ENCODE measurements around the gene ACKR2.

ACKR2 gene

DNA sequence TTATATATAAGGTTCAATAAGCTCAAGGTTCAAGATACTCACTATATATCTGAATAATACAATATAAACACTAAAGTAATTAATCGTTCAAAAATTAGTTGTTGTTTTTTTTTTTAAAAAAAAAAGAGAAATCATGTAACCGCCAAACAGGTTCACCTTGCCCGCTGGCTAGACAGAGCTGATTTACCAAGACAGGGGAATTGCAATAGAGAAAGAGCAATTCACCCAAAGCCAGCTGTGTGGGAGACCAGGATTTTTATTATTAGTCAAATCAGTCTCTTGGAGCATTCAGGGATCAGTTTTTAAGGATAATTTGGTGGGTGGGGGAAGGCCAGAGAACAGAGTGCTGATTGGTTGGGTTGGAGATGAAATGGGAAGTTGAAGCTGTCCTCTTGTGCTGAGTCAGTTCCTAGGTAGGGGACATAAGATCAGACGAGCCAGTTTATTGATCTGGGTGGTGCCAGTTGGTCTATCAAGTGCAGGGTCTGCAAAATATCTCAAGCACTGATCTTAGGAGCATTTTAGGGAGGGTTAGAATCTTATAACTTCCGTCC is 12.8 kb upstream of the ACKR2 start:
- Histone ChIP-seq H3K79me2 (ENCODE audit: low read length) (peaks cover 36% of the 10 kb centered on the region), H2AFZ (ENCODE audit: low read depth, low read length) (no peak overlapping the region), H3K4me3 (ENCODE audit: low read length) (no peak overlapping the region), H3K27ac (ENCODE audit: low read length) (no peak overlapping the region), H3K9ac (ENCODE audit: low read length) (no peak overlapping the region), H3K4me1 (ENCODE audit: low read length) (no peaks in the 10 kb centered on the region), H3K9me3 (ENCODE audit: insufficient read depth, low read length) (no peaks in the 10 kb centered on the region), H4K20me1 (ENCODE audit: insufficient read depth, low read length) (no peaks in the 10 kb centered on the region), H3K36me3 (replicated peaks; ENCODE audit: low read depth, low read length) (peaks cover 10% of the 10 kb centered on the region), H3K4me2 (ENCODE audit: low read length) (no peak overlapping the region), H3K27me3 (ENCODE audit: low read depth, low read length) (no peaks in the 10 kb centered on the region)
- TF ChIP-seq, protein P1, sequence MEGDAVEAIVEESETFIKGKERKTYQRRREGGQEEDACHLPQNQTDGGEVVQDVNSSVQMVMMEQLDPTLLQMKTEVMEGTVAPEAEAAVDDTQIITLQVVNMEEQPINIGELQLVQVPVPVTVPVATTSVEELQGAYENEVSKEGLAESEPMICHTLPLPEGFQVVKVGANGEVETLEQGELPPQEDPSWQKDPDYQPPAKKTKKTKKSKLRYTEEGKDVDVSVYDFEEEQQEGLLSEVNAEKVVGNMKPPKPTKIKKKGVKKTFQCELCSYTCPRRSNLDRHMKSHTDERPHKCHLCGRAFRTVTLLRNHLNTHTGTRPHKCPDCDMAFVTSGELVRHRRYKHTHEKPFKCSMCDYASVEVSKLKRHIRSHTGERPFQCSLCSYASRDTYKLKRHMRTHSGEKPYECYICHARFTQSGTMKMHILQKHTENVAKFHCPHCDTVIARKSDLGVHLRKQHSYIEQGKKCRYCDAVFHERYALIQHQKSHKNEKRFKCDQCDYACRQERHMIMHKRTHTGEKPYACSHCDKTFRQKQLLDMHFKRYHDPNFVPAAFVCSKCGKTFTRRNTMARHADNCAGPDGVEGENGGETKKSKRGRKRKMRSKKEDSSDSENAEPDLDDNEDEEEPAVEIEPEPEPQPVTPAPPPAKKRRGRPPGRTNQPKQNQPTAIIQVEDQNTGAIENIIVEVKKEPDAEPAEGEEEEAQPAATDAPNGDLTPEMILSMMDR (IDR thresholded peaks at IDR 0.05; ENCODE audit: low read depth, low read length): no peak
- TF ChIP-seq EZH2phosphoT487 (IDR thresholded peaks at IDR 0.05; ENCODE audit: low read depth): no peak

DNA sequence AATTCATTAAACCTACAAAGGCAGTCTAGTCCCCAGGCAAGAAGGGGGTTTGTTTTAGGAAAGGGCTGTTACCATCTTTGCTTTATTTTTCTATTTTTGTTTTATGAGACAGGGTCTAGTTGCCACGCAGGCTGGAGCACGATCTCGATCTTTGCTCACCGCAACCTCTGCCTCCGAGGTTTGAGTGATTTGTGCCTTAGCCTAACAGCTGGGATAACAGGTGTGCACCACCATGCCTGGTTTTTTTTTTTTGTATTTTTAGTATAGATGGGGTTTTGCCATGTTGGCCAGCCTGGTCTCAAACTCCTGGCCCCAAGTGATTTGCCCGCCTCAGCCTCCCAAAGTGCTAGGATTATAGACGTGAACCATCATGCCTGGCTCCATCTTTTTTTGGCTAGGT is 9.9 kb upstream of the ACKR2 start:
- Histone ChIP-seq H3K27me3 (ENCODE audit: low read depth, low read length) (no peaks in the 10 kb centered on the region), H3K4me2 (ENCODE audit: low read length) (no peak overlapping the region), H3K27ac (ENCODE audit: low read length) (no peak overlapping the region), H3K4me3 (ENCODE audit: low read length) (no peak overlapping the region), H3K36me3 (replicated peaks; ENCODE audit: low read depth, low read length) (peaks cover 4% of the 10 kb centered on the region), H3K9ac (ENCODE audit: low read length) (no peak overlapping the region), H3K79me2 (ENCODE audit: low read length) (peaks cover 64% of the 10 kb centered on the region), H3K9me3 (ENCODE audit: insufficient read depth, low read length) (no peaks in the 10 kb centered on the region), H3K4me1 (ENCODE audit: low read length) (peaks cover 8% of the 10 kb centered on the region), H2AFZ (ENCODE audit: low read depth, low read length) (no peak overlapping the region), H4K20me1 (ENCODE audit: insufficient read depth, low read length) (0 out of 2 replicates have a peak, but pooled peaks cover 4% of the 10 kb centered on the region)
- no peak for TF ChIP-seq EZH2phosphoT487 (IDR thresholded peaks at IDR 0.05; ENCODE audit: low read depth)
- TF ChIP-seq, protein P1 (IDR thresholded peaks at IDR 0.05; ENCODE audit: low read depth, low read length): no peak

DNA sequence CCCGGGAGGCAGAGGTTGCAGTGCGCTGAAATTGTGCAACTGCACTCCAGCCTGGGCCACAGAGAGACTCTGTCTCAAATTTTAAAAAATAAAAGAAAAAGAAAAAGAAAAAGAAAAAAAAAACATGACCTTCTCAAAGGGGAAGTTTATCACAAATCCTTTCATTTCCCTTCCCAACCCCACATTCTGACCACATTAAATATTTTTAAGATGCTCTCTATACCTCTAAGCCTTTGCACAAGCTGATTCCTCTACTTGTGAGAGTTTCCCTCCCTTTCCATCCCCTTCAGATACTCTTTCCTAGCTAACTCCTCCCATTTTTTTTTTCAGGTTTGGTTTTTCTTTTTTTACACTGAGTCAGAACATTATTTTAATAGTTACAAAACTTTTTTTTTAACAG is 9.0 kb upstream of the ACKR2 start:
- peaks cover 60% of the 10 kb centered on the region for H3K79me2 ChIP-seq (ENCODE audit: low read length)

DNA sequence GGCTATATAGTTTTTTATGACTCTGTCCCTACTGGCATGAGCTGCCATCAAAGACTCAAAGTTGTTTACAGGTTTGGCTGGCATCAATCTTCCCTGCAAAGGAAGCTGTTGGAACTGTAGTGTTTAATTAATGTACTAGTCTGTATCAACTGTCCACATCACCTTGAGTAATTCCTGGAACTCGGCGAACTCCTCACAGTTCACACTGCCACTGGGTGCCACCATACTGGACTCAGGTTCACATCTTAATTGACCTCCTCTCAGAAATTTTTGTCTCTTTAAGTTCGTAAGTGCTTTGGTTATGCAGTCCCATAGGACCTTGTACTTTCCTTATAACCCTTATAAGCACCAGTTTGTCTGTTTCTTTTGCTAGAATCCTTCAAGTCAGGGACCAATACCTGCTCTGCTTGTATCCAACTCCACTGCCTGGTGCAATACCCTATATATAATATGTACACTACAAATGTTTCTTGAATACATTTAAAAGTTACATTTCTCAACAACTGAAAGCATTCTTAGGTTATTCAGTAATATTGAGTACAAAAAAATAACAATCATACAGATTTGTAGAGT is 8.1 kb upstream of the ACKR2 start:
- peaks cover 4% of the 10 kb centered on the region for H3K36me3 ChIP-seq (replicated peaks; ENCODE audit: low read depth, low read length)
- no peak overlapping the region for H3K4me2 ChIP-seq (ENCODE audit: low read length)
- TF ChIP-seq, protein P1 (IDR thresholded peaks at IDR 0.05; ENCODE audit: low read depth, low read length): no peak
- TF ChIP-seq EZH2phosphoT487 (IDR thresholded peaks at IDR 0.05; ENCODE audit: low read depth): no peak
- H4K20me1 ChIP-seq (ENCODE audit: insufficient read depth, low read length): 0 out of 2 replicates have a peak, but pooled peaks cover 4% of the 10 kb centered on the region
- H3K9ac ChIP-seq (ENCODE audit: low read length): no peak overlapping the region
- peaks cover 12% of the 10 kb centered on the region for H3K4me1 ChIP-seq (ENCODE audit: low read length)
- H3K4me3 ChIP-seq (ENCODE audit: low read length): no peak overlapping the region
- no peaks in the 10 kb centered on the region for H3K27me3 ChIP-seq (ENCODE audit: low read depth, low read length)
- no peaks in the 10 kb centered on the region for H3K9me3 ChIP-seq (ENCODE audit: insufficient read depth, low read length)
- no peak overlapping the region for H3K27ac ChIP-seq (ENCODE audit: low read length)
- H3K79me2 ChIP-seq (ENCODE audit: low read length): peaks cover 52% of the 10 kb centered on the region
- H2AFZ ChIP-seq (ENCODE audit: low read depth, low read length): no peak overlapping the region

More for the DNA sequence above, 9.0 kb upstream of the ACKR2 start:
- no peaks in the 10 kb centered on the region for H3K9me3 ChIP-seq (ENCODE audit: insufficient read depth, low read length)
- H3K9ac ChIP-seq (ENCODE audit: low read length): no peak overlapping the region
- H3K4me2 ChIP-seq (ENCODE audit: low read length): no peak overlapping the region
- no peak overlapping the region for H3K27ac ChIP-seq (ENCODE audit: low read length)
- H3K27me3 ChIP-seq (ENCODE audit: low read depth, low read length): no peaks in the 10 kb centered on the region
- H2AFZ ChIP-seq (ENCODE audit: low read depth, low read length): no peak overlapping the region
- no peak overlapping the region for H3K4me3 ChIP-seq (ENCODE audit: low read length)
- TF ChIP-seq EZH2phosphoT487 (IDR thresholded peaks at IDR 0.05; ENCODE audit: low read depth): no peak
- TF ChIP-seq, protein P1 (IDR thresholded peaks at IDR 0.05; ENCODE audit: low read depth, low read length): no peak
- peaks cover 4% of the 10 kb centered on the region for H3K36me3 ChIP-seq (replicated peaks; ENCODE audit: low read depth, low read length)
- peaks cover 12% of the 10 kb centered on the region for H3K4me1 ChIP-seq (ENCODE audit: low read length)
- H4K20me1 ChIP-seq (ENCODE audit: insufficient read depth, low read length): 0 out of 2 replicates have a peak, but pooled peaks cover 4% of the 10 kb centered on the region
